LNCAP (cell line): ENCODE results near the gene RTEL1.

Experiments used
- CTCF ChIP-seq: fragments of 450-650 bp; IDR thresholded peaks from 2 replicates; pipeline ENCODE4 v1.5.1; 2017; ENCODE audit warnings: mild to moderate bottlenecking

The RTEL1 gene

DNA sequence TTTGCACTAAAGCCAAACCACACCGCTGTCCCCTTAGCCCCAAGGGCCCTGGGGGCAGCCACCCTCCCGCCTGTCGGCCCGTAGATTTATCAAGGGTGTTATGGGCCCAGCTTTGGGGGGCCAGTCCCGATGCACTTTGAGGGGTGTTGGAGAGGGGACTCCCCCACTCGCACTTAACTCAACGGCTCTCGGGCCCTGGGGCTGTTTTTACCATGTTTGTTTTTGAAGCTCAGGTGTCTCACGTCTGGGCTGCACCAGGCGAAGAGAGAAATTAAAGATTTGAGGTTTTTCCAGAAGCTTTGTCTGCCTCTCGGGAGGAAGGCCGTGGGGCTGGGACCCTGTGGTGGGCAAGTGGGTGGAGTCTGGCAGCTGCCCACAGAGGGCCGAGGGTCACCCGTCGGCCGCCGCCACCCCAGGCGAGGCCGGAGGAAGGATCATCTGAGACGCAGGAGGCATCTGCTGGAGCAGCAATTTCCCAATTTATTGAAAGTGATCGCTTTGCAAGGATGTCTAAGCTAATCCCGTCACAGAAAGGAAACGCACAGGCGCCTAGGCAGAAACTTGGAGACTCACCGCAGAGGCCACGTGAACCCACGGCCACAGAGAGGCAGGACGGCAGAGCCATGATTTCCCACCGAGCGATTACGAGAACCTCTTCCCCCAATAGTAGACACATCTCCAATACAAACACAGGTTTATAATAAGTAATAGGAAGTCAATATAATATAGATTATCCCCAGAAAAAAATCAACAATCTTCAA lies 85.3 kb downstream of the RTEL1 start:
- no peak for TF ChIP-seq CTCF

DNA sequence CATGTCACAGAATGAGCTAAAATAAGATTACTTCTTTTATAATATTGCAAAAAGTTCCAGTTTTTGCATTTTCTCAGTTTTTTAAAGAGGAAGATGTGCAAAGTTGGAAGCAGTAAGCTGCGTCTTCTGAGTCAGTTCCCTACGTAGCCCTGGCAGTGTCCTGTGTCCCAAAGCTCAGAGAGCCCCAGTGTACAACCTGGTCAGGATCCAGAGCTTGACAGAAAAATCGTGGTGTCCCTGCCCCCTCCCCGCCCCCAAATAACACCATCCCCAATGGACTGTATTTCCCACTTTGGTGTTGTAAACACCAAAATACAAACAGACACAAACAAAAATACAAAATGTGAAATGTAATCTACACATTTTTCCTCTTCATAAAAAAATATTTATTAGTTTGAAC lies 86.0 kb downstream of the RTEL1 start:
- TF ChIP-seq CTCF = no peak

DNA sequence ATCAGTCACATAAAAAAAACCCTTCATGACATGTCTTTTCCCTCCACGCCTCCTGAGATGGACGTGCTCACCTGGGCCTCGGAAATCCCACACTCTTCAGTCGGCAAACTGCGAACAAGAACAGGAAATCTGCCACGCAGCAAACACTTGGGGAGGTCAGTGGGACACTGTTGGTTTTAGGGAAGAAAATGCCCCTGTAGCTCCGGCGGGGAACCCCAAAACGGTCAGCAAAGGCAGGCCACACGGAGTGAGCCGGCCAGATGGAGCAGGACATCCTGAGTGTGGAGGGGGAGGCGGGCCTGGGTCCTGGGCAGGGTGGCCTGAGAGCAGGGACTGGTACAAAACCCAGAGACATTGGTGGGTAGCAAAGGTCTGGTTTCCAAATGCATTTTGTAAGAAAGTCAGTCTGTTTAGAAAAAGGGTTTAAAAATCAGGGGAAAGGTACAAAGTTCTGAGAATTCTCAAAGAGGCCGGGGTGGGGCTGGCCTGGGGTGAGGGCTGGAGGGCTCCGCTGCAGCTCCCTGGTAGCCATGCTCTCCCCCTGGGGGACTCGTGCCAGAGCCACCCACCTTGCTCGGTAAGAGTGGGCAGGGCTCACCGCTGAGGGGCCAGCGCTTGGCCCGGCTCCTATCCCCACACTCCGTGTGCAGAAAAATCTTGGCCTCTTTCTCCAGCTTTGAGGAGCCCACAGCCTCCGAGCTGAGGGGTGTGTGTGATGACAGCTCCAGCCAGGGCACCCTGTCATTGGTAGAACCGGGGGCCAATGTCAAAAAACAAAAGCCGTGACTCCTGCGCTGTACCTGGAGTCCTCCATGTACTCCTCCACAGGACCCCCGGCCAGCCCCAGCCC lies 86.7 kb downstream of the RTEL1 start:
- TF ChIP-seq CTCF = no peak

- TF ChIP-seq CTCF = no peak
Observed at GRCh38 chr20:63745424-63745805, 87.3 kb downstream of the RTEL1 start.
